Fibroblast of lung (primary cell): ENCODE results near the gene SH3BP4.

Experiments used
- EZH2 ChIP-seq: IDR thresholded peaks from 2 replicates; pipeline ENCODE4 v1.5.1; 2012; ENCODE audit warnings: low read length, control low read depth, mild to moderate bottlenecking; ENCODE audit errors: missing control alignments
- TF ChIP-seq, protein P1 (sequence below), 2 donors: IDR thresholded peaks in 1 of 2; conservative IDR thresholded peaks in 1 of 2; 1 replicate in 1 of 2; 2 replicates in 1 of 2; pipeline ENCODE4 v1.5.1; 2011 to 2012; ENCODE audit warnings: low read length in 2 of 2, control low read depth in 1 of 2, inconsistent platforms in 1 of 2, low read depth in 1 of 2, mild to moderate bottlenecking in 1 of 2

DNA sequence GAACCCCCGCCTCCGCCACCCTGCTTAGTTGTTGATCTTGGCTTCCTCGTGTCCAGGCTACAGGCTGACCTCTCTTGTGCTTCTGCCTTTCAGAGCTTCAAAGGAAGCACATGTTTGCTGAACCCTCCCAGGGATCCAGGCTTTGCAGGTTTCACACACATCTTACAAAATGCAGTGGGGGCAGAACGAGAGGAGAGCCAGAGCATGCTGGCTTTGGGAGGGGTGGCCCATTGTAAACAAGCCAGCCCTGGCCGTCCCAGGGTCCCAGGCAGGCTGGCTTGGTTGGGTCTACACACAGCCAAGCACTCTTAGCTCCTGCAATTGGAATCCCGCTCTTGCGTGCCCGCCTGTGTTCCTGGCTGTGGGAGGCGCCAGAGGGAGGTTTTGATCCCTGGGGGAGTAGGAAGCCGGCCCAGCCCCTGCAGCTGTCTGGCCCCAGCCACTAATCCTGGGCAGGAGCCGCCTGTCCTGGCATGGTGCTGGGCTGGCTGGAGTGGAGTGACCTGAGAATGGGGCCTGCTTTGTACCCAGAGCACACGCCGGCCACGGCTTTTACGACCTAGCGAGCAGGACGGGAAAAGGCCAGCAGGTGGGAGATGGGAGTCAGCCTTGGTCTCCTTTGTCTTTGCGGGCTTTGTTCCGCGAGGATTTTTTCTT lies 53.9 kb downstream of the SH3BP4 start:
- TF ChIP-seq, protein P1, sequence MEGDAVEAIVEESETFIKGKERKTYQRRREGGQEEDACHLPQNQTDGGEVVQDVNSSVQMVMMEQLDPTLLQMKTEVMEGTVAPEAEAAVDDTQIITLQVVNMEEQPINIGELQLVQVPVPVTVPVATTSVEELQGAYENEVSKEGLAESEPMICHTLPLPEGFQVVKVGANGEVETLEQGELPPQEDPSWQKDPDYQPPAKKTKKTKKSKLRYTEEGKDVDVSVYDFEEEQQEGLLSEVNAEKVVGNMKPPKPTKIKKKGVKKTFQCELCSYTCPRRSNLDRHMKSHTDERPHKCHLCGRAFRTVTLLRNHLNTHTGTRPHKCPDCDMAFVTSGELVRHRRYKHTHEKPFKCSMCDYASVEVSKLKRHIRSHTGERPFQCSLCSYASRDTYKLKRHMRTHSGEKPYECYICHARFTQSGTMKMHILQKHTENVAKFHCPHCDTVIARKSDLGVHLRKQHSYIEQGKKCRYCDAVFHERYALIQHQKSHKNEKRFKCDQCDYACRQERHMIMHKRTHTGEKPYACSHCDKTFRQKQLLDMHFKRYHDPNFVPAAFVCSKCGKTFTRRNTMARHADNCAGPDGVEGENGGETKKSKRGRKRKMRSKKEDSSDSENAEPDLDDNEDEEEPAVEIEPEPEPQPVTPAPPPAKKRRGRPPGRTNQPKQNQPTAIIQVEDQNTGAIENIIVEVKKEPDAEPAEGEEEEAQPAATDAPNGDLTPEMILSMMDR (conservative IDR thresholded peaks at IDR 0.05 in 1 of 2, IDR thresholded peaks at IDR 0.05 in 1 of 2; ENCODE audit: low read depth in 1 of 2, low read length in 2 of 2) = no peak
- TF ChIP-seq EZH2 = no peak
